HG03066 (cell line): ENCODE measurements around the gene CCDC192.

ENCODE experiments used
- ATAC-seq: cut with Tn5 transposase; IDR thresholded peaks from one replicate; pipeline ENCODE4 v1.9.1; 2021; ENCODE audit warnings: low read depth; ENCODE audit not compliant: unreplicated experiment

The CCDC192 gene

DNA sequence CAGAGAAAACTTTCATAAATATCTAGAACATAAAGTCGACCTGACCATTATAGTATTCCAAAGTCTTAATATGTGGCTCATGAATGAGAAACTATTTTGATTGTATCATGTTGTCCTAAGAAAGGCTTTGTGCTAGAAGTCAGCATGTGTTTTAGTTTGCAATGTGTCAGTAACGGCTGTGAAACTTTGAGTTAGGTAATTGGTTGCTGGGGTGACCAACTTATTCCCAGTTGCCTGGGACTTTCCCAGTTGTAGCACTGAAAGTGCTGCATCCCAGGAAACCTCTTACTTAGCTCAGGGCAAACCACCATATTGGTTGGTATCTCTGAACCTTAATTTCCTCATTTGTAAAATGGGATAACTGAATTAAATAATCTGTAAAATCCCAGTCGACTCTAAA is 265.8 kb downstream of the CCDC192 start:
- ATAC-seq = no peak

DNA sequence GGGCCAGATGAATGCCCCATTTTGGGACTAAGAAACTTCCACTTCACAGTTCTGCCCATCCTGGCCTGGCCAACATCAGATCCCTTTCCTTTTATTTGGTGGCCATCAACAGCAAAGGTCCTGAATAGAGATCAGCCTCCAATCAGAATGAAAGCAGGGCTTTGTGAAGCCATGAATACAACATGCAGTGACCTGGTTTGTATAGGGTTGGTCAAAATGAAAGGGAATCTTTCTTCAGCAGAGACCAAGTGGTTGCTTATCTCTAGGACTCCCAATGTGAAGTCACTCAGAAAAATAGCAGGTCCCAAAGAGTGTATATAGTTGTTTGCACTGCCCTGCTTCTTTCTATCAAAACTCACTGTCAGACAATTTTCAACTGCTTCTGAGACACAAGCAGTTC is 266.5 kb downstream of the CCDC192 start:
- no peak for ATAC-seq

DNA sequence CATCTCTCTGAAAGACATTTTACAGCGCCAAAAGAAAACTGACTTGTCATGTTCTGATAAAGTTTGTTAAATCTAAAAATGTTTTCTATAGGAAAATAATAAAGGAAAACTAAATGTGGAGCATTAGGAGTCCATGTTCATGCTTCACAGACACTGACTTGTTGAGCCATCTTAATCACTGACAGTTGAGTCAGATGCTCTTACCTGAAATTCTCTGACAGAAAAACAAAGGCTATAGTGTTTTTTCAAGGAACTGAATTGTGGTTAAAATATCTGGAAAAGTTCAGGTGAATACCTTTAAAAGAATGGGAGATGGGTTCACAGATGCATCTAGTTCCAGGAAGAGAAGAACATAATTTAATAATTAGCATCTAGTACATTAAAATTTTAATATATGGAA is 266.9 kb downstream of the CCDC192 start:
- no peak for ATAC-seq

DNA sequence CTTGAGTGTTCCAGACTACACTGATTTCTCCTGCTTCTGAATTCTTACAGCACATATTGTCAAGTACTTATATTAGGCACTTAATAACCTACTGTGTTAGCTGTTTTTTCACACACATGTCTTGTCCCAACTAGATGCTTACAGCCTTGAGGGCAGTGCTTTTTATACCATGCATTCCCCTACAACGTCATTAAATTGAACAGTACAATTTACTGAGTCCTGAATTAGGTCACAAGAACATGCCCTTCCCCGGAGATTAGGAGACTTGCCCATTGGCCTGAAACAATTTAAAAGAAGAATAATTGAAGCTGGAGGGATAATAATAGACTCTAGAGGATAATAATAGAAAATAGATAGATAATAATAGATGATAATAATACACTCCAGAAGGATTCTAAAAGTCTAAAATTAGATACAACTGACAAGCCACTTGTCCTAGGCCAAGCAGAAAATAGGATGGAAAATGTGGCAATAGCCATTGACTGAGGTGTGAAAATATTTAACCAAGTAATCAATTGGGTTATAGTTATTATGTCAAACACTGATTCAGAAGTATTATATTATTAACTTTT is 267.7 kb downstream of the CCDC192 start:
- no peak for ATAC-seq

DNA sequence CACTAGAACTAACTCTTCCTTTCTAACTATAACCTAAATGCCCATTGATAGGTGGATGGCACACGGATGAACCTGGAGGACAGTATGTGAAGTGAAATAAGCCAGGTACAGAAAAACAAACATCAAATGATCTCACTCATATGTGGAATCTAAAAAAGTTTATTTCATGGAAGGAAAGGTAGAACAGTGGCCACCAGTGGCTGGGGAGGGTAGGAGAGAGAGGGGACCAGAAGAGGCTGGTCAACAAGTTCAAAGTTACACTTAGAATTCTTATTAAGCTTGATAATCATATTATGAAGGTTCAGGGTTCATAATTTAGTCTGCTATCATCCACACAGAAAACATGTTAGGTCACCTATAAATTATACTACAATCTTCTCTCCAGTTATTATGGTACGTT is 272.8 kb downstream of the CCDC192 start:
- ATAC-seq = no peak

DNA sequence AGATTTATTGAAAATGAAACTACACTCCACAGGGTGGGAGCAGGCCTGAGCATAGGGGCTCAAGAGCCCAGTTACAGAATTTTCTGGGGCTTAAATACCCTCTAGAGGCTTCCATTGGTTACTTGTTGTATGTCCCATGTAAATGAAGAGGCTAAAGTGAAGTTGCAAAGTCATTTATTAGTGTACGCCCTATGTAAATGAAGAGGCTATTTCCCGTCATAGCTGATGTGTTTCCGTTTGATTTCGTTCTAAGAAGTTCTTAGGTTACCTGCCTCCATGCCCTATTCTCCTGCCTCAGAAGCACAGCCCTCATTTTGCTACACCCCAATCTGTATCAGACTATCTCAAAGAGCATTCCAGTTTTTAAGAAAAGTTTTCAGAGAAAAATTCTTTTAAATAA is 273.3 kb downstream of the CCDC192 start:
- no peak for ATAC-seq

DNA sequence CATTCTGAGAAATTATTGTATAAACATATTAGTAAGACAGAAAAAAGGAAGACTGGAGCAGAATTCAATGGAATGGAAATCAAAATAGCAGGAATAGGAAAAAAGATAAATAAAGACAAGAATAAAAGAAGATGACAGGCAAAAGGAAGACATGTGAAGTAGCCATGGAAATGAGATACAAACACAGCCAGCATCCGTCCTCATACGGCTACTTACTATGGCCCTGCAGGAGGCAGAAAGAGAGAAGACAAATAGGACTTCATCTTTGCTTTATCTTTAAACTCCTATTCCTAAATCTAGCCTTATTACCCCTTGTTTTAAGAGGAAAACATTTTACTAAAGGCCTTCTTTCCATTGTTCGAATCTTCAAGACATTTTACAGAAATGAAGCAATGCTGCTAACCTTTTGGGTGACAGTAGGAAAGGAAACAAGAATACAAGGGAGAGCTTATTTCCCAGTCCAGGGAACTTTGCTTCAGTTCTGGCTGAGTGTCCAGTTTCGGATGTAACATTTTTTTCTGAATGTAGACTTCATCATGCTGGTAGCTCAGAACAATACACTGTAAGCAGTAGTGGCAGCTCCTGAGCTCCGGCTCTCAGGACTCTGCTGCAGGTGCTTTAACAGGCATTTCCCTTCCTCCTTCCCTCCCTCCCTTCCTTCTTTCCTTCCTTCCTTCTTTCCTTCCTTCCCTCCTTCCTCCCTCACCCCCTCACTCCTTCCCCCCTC is 274.0 kb downstream of the CCDC192 start:
- no peak for ATAC-seq

DNA sequence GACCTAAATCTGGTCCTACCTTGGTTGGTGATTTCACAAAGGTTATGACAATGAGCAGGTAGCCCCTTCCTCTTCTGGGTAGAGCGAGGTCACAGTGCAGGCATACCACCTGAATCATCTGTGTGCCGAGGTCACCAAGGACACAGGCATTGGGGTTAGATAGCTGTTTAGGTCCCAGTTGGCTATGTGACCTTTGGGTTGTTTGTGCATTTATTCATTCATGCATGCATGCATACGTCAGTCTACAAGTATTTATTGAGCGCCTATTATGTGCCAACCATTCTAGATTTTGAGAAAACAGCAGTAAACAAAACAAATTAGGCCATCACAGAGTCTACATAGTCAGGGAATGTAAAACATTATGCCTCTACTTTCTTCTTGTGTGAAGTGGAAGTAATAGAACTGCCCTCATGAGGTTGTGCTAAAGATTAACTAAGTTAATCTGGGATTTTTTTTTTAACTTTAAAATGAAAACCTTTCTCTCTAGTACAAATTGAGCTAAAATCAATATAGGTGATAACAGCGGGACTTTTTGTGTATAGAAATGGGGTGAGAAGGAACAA is 275.6 kb downstream of the CCDC192 start:
- ATAC-seq = no peak

DNA sequence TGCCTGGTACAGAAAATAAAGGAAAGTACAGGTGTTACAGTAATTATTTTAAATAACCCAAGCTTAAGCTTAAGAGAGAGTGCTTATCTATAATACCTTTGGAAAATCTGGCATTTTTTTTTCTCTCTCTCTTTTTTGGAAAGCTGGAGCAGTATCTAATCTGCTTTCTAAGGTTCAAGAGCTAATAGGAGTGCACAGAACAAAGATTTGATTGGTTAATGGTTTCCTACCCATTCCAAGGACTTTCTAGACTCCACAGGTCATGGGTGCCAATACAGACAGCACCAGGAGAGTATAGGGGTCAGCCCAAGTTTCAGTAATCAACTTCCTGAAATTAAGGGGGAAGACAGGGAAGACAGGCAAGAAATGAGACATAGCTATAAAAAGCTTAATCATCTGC is 276.3 kb downstream of the CCDC192 start:
- ATAC-seq = no peak

DNA sequence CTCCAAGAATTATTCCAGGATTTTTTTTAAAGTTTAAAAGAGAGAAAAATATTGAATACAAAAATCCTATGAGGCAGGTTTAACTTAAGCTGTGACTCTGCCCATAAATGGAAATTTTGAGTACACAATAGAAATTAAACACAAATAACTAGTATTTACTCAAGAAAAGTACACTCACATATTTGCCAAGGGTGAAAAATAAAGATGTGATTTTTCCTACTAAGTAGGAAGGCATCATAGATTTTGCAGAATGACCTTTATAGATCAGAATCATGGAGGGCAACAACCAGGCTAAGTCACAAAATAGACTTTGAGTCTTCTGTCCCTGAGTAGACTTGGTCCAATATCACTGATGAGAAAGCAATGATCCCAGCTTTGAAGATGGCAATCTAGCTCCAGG is 277.7 kb downstream of the CCDC192 start:
- no peak for ATAC-seq

DNA sequence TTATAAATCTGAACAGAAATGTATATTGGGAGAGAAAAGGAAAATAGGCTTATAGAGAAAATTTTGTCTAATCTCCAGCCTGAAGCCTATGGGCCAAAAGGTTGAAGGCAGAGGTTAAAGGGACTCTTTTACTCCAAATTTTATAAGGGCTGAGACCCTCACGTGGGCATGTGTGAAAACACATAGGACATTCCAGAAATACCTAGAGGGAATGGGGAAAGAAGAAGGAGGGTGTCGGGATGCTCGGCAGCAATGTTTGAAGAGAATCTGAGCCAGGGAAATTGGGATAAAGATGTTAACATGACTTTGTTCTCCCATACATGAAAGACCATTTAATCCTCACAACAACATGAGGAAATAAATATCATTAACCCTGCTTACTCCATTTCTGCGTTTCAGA is 278.3 kb downstream of the CCDC192 start:
- ATAC-seq = no peak

DNA sequence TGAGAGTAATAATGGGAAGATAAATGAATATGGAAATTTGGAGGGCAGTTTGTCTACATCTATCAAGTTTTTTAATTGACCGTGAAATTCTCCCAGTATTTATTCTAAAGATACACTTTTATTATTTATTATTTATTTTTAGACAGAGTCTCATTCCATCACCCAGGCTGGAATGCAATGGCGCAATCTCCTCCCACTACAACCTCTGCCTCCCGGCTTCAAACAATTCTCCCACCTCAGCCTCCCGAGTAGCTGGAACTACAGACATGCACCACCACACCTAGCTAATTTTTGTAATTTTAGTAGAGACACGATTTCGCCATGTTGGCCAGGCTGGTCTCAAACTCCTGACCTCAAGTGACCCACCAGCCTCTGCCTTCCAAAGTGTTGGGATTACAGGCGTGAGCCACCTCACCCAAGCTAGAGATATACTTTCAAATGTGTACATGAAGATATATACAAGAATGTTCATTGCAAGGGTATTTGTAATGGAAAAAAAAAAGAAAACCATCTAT is 282.7 kb downstream of the CCDC192 start:
- ATAC-seq = no peak

DNA sequence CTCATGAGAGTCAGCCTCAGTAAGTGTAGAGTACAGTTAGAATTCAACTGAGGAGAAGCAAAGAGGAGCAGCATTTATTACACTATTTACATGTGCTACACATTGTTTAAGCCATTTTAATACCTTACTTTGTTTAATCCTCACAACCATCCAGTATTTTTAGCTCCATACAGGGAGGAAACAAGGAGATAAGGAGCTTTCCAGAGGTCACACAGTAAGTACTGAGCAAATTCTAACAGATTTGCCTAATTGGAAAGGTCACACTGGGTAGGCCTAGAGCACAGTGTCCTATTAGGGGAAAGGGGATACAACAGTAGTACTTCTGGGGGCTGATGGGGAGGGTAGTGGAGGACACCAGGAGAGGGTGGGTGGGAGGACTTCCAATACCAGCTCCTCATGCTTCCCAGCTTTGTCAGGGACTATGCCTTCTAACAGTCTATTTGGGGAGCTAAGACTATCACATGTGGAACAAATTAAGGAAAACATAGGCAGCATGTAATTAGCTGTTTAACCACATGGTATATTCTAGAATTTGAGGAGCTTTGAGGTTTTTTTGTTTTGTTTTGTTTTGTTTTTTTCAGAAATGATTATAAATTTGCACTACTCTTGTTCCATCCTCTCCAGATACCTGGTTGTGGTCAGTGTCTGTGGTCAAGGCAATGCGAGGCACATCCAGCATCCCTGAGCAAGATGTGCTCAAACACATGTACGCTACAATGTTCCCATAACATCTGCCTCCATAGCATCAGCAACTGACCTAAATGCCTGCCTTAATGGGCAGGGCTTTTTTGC is 284.4 kb downstream of the CCDC192 start:
- no peak for ATAC-seq

DNA sequence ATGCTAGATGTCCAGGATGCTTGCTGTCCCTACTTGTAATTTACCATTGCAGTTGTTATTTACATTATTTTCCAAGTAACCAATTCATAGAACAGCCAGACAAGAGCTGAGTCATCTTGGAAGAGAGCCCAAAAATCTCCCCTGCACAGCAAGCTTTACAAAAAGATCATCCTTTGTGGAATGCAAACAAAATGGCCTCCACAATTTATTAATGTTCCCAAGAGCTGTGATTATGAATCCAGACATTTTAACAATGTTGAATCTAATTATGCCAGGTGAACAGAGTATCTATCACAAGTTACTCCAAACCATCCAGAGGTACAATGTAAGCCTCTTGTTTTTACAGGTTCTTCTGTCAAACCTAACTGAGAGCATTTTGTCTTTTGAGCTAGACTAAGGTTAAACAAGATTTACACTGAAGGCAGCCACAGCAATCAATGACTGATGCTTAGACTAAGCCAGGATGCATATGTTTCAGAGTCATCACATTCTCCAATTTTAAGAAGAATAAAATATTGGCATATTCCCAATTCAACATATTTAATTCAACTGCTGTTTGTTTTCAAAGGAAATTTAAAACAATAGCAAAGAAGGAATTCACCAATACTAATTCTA is 285.1 kb downstream of the CCDC192 start:
- ATAC-seq = no peak
